NCI-H2196 (cell line): ENCODE data around the gene SF3B1.
"Not testable (repeated sequence)": the region's sequence is repeated elsewhere in the genome, so short reads cannot be mapped to it uniquely, and the experiment has no call there.

ENCODE experiments used
- DNase-seq: peaks from one replicate; lab custom pipeline; 2025; ENCODE audit not compliant: unreplicated experiment; lab: John Stamatoyannopoulos, UW

The SF3B1 gene

GRCh38 chr2:197343968-197344367 is 90.9 kb downstream of the SF3B1 start:
- DNase-seq = not testable (repeated sequence)

DNA sequence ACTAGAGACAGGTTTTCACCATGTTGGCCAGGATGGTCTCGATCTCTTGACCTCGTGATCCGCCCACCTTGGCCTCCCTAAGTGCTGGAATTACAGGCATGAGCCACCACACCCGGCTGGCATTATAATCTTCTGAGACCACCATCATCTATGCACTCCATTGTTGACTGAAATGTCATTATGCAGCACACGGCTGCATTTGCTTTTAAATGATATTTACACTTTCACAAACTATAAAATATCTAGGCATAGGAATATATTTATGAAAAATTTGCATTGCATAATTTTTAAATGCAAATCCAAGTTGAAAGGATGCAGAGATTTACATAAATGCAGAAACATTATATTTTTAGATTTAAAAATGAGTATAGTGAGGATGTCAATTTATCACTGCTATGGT is 94.2 kb downstream of the SF3B1 start:
- DNase-seq = no peak
